ENCODE results near the gene PEX16. TPM values are rescaled to one million over a fixed set of nuclear protein-coding genes. Genes with fewer than 3 reads are reported as not detected.
A peak's percentile ranks its signal among the peaks of the same experiment; 100 is the strongest.

The PEX16 gene
- total and polyA plus RNA-seq, 2 of the 13 experiments (the other 11 are each of a cell fraction or from before 2014, with no cell fraction given), result 12.5 to 21.8 TPM

- no peak for TF ChIP-seq ZNF512 (CRISPR knock-in tag; IDR thresholded peaks at IDR 0.05)
- no peak for TF ChIP-seq CEBPB (IDR thresholded peaks at IDR 0.05; ENCODE audit: borderline replicate concordance, low read depth, low read length)
- TF ChIP-seq DMAP1 (CRISPR knock-in tag; IDR thresholded peaks at IDR 0.05), result 0 out of 2 replicates have a peak, but pooled peaks have one; percentile 37
- peak; percentile 81 for TF ChIP-seq TBX2 (CRISPR knock-in tag; IDR thresholded peaks at IDR 0.05; ENCODE audit: borderline replicate concordance)
- TF ChIP-seq PHB2 (IDR thresholded peaks at IDR 0.05; ENCODE audit: partially characterized antibody), result no peak
- TF ChIP-seq ARNT (IDR thresholded peaks at IDR 0.05), result no peak
- 0 out of 2 replicates have a peak, but pooled peaks have one; percentile 34 for TF ChIP-seq TFDP1 (CRISPR knock-in tag; IDR thresholded peaks at IDR 0.05; ENCODE audit: borderline replicate concordance)
- TF ChIP-seq ARID5B (CRISPR knock-in tag; IDR thresholded peaks at IDR 0.05), result peak; percentile 36; the same call in 1 of the 2 replicates
- no peak for TF ChIP-seq BATF2 (CRISPR knock-in tag; IDR thresholded peaks at IDR 0.05)
- peak; percentile 15; the same call in 1 of the 2 replicates for TF ChIP-seq ZNF614 (CRISPR knock-in tag; IDR thresholded peaks at IDR 0.05; ENCODE audit: borderline replicate concordance)
- no peak for TF ChIP-seq DZIP1 (CRISPR knock-in tag; IDR thresholded peaks at IDR 0.05)
- TF ChIP-seq BRF2 (CRISPR knock-in tag; IDR thresholded peaks at IDR 0.05), result no peak
- TF ChIP-seq TFAP4 (IDR thresholded peaks at IDR 0.05; ENCODE audit: borderline replicate concordance, low read depth), result no peak
- 0 out of 2 replicates have a peak, but pooled peaks have one; percentile 40 for TF ChIP-seq ZNF343 (CRISPR knock-in tag; IDR thresholded peaks at IDR 0.05)
- no peak for TF ChIP-seq SUZ12 (IDR thresholded peaks at IDR 0.05; ENCODE audit: low read depth, low read length)
- no peak for TF ChIP-seq PPARG (CRISPR knock-in tag; conservative IDR thresholded peaks at IDR 0.05)
These were observed 4.1 kb upstream of the PEX16 start (continued) for GRCh38 chr11:45921561-45922424.
